Measurements from ENCODE around the gene TENM3.

DNA sequence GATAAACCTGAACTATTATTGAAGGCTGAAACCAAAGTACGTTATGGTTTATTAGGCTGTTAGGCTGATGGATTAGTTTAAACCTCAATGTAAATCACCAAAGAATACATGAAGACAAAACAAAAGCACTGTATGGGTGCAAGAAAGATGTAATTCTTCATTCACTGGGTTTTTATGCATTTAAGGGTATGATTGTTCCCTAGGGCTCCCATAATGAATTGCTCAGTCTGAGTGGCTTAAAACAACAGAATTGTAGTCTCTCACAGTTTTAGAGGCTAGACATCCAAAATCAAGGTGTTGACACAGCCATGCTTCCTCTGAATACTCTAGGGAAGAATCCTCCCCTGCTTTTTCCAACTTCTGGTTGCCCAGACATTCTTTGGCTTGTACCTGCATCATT, 222.8 kb downstream of the TENM3 start:
- TF ChIP-seq, protein P1, sequence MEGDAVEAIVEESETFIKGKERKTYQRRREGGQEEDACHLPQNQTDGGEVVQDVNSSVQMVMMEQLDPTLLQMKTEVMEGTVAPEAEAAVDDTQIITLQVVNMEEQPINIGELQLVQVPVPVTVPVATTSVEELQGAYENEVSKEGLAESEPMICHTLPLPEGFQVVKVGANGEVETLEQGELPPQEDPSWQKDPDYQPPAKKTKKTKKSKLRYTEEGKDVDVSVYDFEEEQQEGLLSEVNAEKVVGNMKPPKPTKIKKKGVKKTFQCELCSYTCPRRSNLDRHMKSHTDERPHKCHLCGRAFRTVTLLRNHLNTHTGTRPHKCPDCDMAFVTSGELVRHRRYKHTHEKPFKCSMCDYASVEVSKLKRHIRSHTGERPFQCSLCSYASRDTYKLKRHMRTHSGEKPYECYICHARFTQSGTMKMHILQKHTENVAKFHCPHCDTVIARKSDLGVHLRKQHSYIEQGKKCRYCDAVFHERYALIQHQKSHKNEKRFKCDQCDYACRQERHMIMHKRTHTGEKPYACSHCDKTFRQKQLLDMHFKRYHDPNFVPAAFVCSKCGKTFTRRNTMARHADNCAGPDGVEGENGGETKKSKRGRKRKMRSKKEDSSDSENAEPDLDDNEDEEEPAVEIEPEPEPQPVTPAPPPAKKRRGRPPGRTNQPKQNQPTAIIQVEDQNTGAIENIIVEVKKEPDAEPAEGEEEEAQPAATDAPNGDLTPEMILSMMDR (conservative IDR thresholded peaks at IDR 0.05; ENCODE audit: low read length): no peak
- no peak for TF ChIP-seq EZH2phosphoT487 (IDR thresholded peaks at IDR 0.05; ENCODE audit: borderline replicate concordance, low read depth, low read length)

Measured in OCI-LY7 (cell line).